Measurements from ENCODE around the gene UNC50.

DNA sequence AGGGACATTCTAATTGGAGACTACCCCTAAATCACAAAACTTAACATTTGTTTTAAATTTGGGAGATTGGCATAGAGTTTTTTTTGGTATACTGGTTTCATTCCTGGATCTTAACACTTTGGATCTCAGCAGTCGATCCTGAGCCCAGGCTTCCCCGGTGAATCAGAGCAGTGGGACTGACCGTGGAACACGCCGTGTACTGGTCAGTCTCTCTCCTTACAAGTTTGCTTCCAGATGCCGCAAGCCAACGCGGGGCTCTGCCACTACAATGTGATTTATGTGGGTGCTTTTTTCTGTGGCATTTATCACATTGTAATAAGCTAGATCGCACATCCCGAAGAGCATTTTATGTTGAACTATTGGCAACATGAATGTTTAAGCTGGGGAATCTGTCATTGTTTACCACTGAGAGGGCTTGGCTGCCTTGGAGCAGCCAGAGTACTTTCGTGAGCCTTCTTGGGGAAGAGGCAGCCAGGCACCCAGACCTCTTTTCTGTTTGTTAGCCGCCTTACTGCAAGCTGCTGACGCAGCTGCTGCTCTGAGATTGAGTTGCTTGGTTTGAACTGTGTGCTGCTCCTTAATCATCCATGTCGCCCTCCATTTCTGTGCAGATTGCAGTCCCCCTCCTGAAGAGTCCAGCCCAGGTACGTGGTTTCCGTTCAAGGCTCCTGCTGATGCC is 49.4 kb upstream of the UNC50 start:
- no peak for TF ChIP-seq POLR2A (IDR thresholded peaks at IDR 0.05)
- TF ChIP-seq, protein P1, sequence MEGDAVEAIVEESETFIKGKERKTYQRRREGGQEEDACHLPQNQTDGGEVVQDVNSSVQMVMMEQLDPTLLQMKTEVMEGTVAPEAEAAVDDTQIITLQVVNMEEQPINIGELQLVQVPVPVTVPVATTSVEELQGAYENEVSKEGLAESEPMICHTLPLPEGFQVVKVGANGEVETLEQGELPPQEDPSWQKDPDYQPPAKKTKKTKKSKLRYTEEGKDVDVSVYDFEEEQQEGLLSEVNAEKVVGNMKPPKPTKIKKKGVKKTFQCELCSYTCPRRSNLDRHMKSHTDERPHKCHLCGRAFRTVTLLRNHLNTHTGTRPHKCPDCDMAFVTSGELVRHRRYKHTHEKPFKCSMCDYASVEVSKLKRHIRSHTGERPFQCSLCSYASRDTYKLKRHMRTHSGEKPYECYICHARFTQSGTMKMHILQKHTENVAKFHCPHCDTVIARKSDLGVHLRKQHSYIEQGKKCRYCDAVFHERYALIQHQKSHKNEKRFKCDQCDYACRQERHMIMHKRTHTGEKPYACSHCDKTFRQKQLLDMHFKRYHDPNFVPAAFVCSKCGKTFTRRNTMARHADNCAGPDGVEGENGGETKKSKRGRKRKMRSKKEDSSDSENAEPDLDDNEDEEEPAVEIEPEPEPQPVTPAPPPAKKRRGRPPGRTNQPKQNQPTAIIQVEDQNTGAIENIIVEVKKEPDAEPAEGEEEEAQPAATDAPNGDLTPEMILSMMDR (IDR thresholded peaks at IDR 0.05) = no peak
